Prostate gland (tissue), 2 donors: ENCODE measurements around the gene LOXHD1. TPM values are rescaled to one million over a fixed set of nuclear protein-coding genes. Genes with fewer than 3 reads are reported as not detected.

Experiments
- DNase-seq: peaks from one replicate; pipeline ENCODE4 v3.0.0-alpha.2; 2019; ENCODE audit warnings: low spot score
- H3K27ac ChIP-seq, 2 donors: fragments of 200-600 bp; sonication (generic); 2 replicates each; pipeline ENCODE4 v1.5.1; 2017 to 2019
- H3K27me3 ChIP-seq: fragments of 200-600 bp; sonication (generic); replicated peaks from 2 replicates; pipeline ENCODE4 v1.5.1; 2019; ENCODE audit not compliant: insufficient read depth
- H3K36me3 ChIP-seq, 2 donors: fragments of 200-600 bp; sonication (generic); 1 replicate in 1 of 2; 2 replicates in 1 of 2; pipeline versions ENCODE4 v1.5.1 to v1.8.1; 2017 to 2019
- H3K4me1 ChIP-seq: fragments of 200-600 bp; sonication (generic); replicated peaks from 2 replicates; pipeline ENCODE4 v1.5.1; 2019
- H3K4me3 ChIP-seq, 2 donors: fragments of 200-600 bp; sonication (generic); 2 replicates each; pipeline ENCODE4 v1.5.1; 2017 to 2019
- H3K9me3 ChIP-seq: fragments of 200-600 bp; sonication (generic); 2 replicates; pipeline ENCODE4 v1.5.1; 2017
- POLR2A ChIP-seq: fragments of 450-650 bp; IDR thresholded peaks from one replicate; pipeline ENCODE4 v1.6.1; 2016; ENCODE audit warnings: antibody characterized with exemption, mild to moderate bottlenecking
- POLR2AphosphoS5 ChIP-seq: sonication (generic); formaldehyde crosslinking; IDR thresholded peaks from one replicate; pipeline ENCODE4 v1.6.1; 2017; ENCODE audit warnings: antibody characterized with exemption
- WGBS: methylation state at CpG from one replicate; pipeline ENCODE4 v1.1.5; 2018; 5-methylcytosine and 5-hydroxymethylcytosine counted together
- intact Hi-C: fragments of 100-400 bp; cut with DNase I; formaldehyde crosslinking; loops from one replicate; pipeline ENCODE4 v1.14.2; 2022
- total RNA-seq, 2 donors: library from RNA; depleted of rRNA; stranded (reverse); fragments of >200 nt; gene quantifications; one replicate each; pipeline ENCODE4 v1.1.0, GENCODE V29; 2016
- TF ChIP-seq, protein P1 (sequence below), 4 experiments: fragments of 200-600 bp in 2 of 4; fragments of 450-650 bp in 2 of 4; sonication (generic) in 2 of 4; IDR thresholded peaks; 1 replicate in 3 of 4; 2 replicates in 1 of 4; pipeline ENCODE4 v1.5.1; 2016 to 2019; ENCODE audit warnings: antibody characterized with exemption in 4 of 4, mild to moderate bottlenecking in 2 of 4, moderate library complexity in 2 of 4

LOXHD1 gene
- total RNA-seq, 2 donors from 2014 or later = 1.4 TPM; not detected in 1

DNA sequence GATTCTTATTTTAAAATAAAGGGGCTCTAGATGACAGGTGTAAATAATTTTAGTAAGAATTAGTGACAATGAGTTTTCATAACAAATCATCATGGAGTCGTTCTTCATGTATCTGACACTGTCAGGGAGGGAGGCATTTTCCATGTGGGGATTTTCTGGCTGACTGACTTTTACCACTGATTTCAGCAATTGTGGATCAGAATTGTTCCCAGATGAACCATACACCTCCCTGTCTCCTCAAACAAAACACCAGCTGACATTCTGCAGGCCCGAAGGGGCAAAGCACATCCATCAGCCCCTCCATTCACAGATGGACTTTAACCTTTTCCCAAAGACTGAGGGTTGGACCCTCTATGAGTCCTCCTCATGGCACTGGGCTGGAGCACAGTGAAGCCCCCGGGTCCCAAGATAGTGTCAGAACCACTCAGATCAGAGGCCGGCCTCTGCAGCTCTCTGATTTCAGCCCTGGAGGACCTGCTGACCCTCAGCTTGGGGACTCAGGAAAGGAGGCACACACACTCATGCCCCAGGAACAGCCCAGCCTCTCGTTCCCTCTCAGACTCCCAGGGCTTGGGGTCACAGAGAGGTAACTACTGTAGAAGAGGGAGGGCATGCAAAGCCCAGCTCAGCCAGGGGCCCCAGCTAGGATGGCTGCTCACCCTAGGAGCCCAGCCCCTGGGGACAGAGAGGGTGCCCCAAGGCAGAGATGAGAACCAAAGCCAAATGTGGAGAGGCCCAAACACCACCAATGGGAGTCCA lies 43.2 kb upstream of the LOXHD1 start:
- Histone ChIP-seq H3K9me3 (no peaks in the 10 kb centered on the region), H3K4me1 (no peaks in the 10 kb centered on the region), H3K36me3 (no peaks in the 10 kb centered on the region), H3K27me3 (no peaks in the 10 kb centered on the region), H3K4me3 (no peak overlapping the region), H3K27ac (no peak overlapping the region)
- no peak for TF ChIP-seq POLR2AphosphoS5
- DNase-seq = no peak
- 45% methylated on average over 5 of the region's 5 CpGs for WGBS
- intact Hi-C loops = loop anchor here (10.0 kb wide), 1 partner anchor 65 kb away; no protein-coding TSS in a partner anchor

DNA sequence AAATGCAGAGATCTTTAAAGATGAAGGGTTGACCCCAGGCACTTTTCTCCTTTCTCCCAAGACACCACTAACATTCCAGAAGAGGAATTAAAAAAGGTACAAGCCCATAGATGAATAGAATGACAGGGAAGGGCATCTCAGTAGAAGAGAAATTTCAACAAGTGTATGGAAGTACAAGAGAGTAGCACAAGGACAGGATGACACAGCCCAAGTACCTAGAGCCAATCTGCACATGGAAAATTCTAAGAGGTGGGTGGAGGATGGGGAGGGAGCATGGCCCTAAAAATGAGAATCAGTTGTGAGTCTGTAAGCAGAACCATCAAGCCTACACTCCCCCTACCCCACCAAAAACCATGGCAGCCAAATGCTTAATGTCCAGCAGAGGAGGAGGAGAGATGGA lies 39.7 kb upstream of the LOXHD1 start:
- Histone ChIP-seq H3K9me3 (no peaks in the 10 kb centered on the region), H3K4me3 (no peak overlapping the region), H3K27ac (no peak overlapping the region), H3K4me1 (no peaks in the 10 kb centered on the region), H3K36me3 (no peaks in the 10 kb centered on the region), H3K27me3 (no peaks in the 10 kb centered on the region)
- intact Hi-C loops = no loop called here
- DNase-seq = no peak
- TF ChIP-seq POLR2AphosphoS5 (no peak), POLR2A (no peak)
- TF ChIP-seq, protein P1, sequence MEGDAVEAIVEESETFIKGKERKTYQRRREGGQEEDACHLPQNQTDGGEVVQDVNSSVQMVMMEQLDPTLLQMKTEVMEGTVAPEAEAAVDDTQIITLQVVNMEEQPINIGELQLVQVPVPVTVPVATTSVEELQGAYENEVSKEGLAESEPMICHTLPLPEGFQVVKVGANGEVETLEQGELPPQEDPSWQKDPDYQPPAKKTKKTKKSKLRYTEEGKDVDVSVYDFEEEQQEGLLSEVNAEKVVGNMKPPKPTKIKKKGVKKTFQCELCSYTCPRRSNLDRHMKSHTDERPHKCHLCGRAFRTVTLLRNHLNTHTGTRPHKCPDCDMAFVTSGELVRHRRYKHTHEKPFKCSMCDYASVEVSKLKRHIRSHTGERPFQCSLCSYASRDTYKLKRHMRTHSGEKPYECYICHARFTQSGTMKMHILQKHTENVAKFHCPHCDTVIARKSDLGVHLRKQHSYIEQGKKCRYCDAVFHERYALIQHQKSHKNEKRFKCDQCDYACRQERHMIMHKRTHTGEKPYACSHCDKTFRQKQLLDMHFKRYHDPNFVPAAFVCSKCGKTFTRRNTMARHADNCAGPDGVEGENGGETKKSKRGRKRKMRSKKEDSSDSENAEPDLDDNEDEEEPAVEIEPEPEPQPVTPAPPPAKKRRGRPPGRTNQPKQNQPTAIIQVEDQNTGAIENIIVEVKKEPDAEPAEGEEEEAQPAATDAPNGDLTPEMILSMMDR (IDR thresholded peaks at IDR 0.05) = no peak

DNA sequence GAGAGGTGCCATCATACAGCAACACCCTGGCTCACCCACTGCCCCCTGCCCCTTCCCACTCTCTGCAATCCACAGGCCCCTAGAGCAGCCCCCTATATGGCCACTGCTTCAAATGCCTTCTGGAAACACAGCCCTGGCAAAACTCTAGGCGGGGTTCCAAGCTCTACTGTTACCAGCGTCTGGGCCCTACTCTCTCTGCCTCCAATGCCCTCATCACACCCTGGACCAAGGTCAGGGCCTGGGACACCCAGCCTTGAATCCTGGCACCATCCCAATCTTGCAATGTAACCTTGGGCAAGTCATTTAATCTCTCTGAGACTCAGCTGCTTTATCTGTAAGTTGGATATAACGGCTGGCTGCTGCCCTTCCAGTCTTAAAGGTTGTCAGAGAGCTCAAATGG lies 39.2 kb upstream of the LOXHD1 start:
- no peak overlapping the region for H3K27ac ChIP-seq
- no peaks in the 10 kb centered on the region for H3K4me1 ChIP-seq
- 70% methylated on average over 3 of the region's 3 CpGs for WGBS
- no peaks in the 10 kb centered on the region for H3K27me3 ChIP-seq
- DNase-seq = no peak
- TF ChIP-seq POLR2AphosphoS5 (no peak), POLR2A (no peak)
- TF ChIP-seq, protein P1 (IDR thresholded peaks at IDR 0.05) = no peak
- H3K4me3 ChIP-seq = no peak overlapping the region
- intact Hi-C loops = no loop called here
- no peaks in the 10 kb centered on the region for H3K9me3 ChIP-seq
- no peaks in the 10 kb centered on the region for H3K36me3 ChIP-seq

DNA sequence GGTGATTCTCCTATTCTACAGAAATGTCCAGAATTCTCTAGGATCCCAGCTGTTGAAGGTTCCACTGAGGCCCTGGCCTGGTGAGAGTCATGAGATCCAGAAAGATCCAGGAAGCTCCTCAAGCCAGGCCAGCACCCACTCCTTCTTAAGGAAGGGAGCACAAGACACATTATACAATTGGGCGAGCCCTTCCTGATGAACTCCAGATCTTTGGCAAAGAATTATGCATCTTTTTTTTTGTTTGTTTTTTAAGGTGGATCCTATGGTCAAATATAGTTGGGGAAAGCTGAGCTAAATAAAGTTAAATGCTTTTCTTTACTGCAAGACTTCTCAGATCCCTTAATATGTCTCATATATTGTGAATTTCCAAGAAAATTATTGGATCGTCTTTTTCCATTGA lies 37.0 kb upstream of the LOXHD1 start:
- intact Hi-C loops = no loop called here
- no peak for DNase-seq
- Histone ChIP-seq H3K4me3 (no peak overlapping the region), H3K27ac (no peak overlapping the region), H3K9me3 (no peaks in the 10 kb centered on the region), H3K4me1 (no peaks in the 10 kb centered on the region), H3K36me3 (no peaks in the 10 kb centered on the region), H3K27me3 (no peaks in the 10 kb centered on the region)
- TF ChIP-seq POLR2AphosphoS5 (no peak), POLR2A (no peak)
- TF ChIP-seq, protein P1 (IDR thresholded peaks at IDR 0.05) = no peak
- WGBS = 87% methylated on average over 2 of the region's 2 CpGs

DNA sequence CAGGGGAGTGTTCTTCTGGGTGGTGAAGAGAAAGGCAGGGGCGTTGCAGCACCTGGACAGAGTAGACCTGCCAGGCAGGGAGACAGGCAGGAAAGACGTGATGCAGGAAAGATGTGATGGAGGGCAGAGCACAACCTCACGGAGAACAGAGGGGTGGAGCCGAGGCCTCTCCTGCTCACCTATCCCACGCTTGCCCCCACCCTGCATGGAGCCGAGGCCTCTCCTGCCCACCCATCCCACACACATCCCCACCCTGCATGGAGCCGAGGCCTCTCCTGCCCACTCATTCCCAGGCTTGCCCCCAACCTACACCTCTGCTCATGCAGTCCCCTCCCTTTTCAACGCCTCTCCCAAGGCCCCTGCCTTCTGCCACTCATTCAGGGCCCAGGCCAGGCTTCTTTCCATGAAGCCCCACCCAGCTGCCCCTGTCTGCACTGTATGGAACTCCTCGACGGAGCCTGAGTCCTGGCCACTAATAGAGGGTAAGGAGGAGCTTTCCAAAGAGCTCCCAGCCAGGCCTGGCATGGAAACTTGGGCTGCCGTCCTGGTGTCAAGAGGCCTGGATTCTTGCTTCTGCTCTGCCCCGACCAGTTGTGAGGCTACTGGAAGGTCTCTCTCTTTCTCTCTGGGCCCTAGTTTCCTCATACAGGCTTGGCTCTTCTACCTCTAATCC lies 32.0 kb upstream of the LOXHD1 start:
- H3K27ac ChIP-seq = no peak overlapping the region
- no peaks in the 10 kb centered on the region for H3K9me3 ChIP-seq
- intact Hi-C loops = no loop called here
- no peaks in the 10 kb centered on the region for H3K27me3 ChIP-seq
- no peak overlapping the region for H3K4me3 ChIP-seq
- no peaks in the 10 kb centered on the region for H3K36me3 ChIP-seq
- no peak for DNase-seq
- H3K4me1 ChIP-seq = no peaks in the 10 kb centered on the region
- 76% methylated on average over 12 of the region's 12 CpGs for WGBS
- TF ChIP-seq, protein P1 (IDR thresholded peaks at IDR 0.05) = no peak
- TF ChIP-seq POLR2A (no peak), POLR2AphosphoS5 (no peak)
